CD14-positive monocyte (primary cell): ENCODE measurements around the gene THRA. TPM values are rescaled to one million over a fixed set of nuclear protein-coding genes. Genes with fewer than 3 reads are reported as not detected.
A peak's percentile ranks its signal among the peaks of the same experiment; 100 is the strongest.

ENCODE experiments used
- DNase-seq, 3 donors: peaks; one replicate each; pipeline ENCODE4 v3.0.0-alpha.2; 2011 to 2022
- H2AFZ ChIP-seq: 2 replicates; pipeline ENCODE4 v1.6.0; 2012; ENCODE audit warnings: mild to moderate bottlenecking, low read depth, low read length, inconsistent platforms; ENCODE audit not compliant: insufficient read depth, poor library complexity, severe bottlenecking
- H3K27ac ChIP-seq, 2 donors: 1 replicate in 1 of 2; 2 replicates in 1 of 2; pipeline ENCODE4 v1.5.1; 2012 to 2013; ENCODE audit warnings: low read length in 2 of 2, control low read depth in 1 of 2, inconsistent platforms in 1 of 2, low read depth in 1 of 2, mild to moderate bottlenecking in 1 of 2
- H3K27me3 ChIP-seq, 2 donors: one replicate each; pipeline versions ENCODE4 v1.6.0 to v1.6.1; 2011 to 2013; ENCODE audit warnings: low read length in 2 of 2; ENCODE audit not compliant: control insufficient read depth in 2 of 2, insufficient read depth in 2 of 2
- H3K36me3 ChIP-seq, 2 donors: replicated peaks in 1 of 2; 1 replicate in 1 of 2; 2 replicates in 1 of 2; pipeline versions ENCODE4 v1.5.1 to v1.6.1; 2012 to 2013; ENCODE audit warnings: low read length in 2 of 2, control low read depth in 1 of 2, inconsistent platforms in 1 of 2, mild to moderate bottlenecking in 1 of 2; ENCODE audit not compliant: insufficient read depth in 2 of 2, control insufficient read depth in 1 of 2
- H3K4me1 ChIP-seq, 2 donors: 1 replicate in 1 of 2; 2 replicates in 1 of 2; pipeline versions ENCODE4 v1.5.1 to v1.6.1; 2012 to 2013; ENCODE audit warnings: low read length in 2 of 2, control low read depth in 1 of 2, inconsistent platforms in 1 of 2, mild to moderate bottlenecking in 1 of 2, moderate library complexity in 1 of 2; ENCODE audit not compliant: insufficient read depth in 2 of 2, control insufficient read depth in 1 of 2
- H3K4me2 ChIP-seq: replicated peaks from 2 replicates; pipeline ENCODE3; 2012; ENCODE audit warnings: low read length, moderate library complexity, mild to moderate bottlenecking; ENCODE audit not compliant: poor library complexity, severe bottlenecking; ENCODE audit errors: extremely low read depth
- H3K4me3 ChIP-seq, 3 experiments: fragments of 200-600 bp in 1 of 3; sonication (generic) in 1 of 3; replicated peaks in 1 of 3; 1 replicate in 2 of 3; 2 replicates in 1 of 3; pipeline ENCODE4 v1.5.1; 2011 to 2013; ENCODE audit warnings: low read length in 3 of 3, mild to moderate bottlenecking in 3 of 3, control low read depth in 2 of 3, low read depth in 2 of 3, inconsistent platforms in 1 of 3, moderate library complexity in 1 of 3
- H3K79me2 ChIP-seq: 2 replicates; pipeline ENCODE4 v1.6.0; 2012; ENCODE audit warnings: mild to moderate bottlenecking, control low read depth, inconsistent platforms, low read length, moderate library complexity; ENCODE audit not compliant: insufficient read depth
- H3K9ac ChIP-seq: 2 replicates; pipeline ENCODE4 v1.6.0; 2017; ENCODE audit warnings: low read length, mild to moderate bottlenecking; ENCODE audit not compliant: insufficient read depth, poor library complexity, severe bottlenecking
- H3K9me3 ChIP-seq, 2 donors: replicated peaks in 1 of 2; 1 replicate in 1 of 2; 2 replicates in 1 of 2; pipeline versions ENCODE4 v1.5.1 to v1.6.1; 2012 to 2013; ENCODE audit warnings: low read length in 2 of 2, control low read depth in 1 of 2; ENCODE audit not compliant: control insufficient read depth in 1 of 2, insufficient read depth in 1 of 2
- H4K20me1 ChIP-seq: 2 replicates; pipeline ENCODE4 v1.6.0; 2012; ENCODE audit warnings: mild to moderate bottlenecking, low read length, control low read depth, moderate library complexity; ENCODE audit not compliant: insufficient read depth
- H3K27ac Mint-ChIP-seq, 7 donors: one replicate each; pipeline ENCODE4 v1.8.0; 2020; ENCODE audit warnings: mild to moderate bottlenecking in 7 of 7, mixed read lengths in 7 of 7, moderate library complexity in 6 of 7, inconsistent platforms in 2 of 7
- H3K27me3 Mint-ChIP-seq, 3 donors: one replicate each; pipeline ENCODE4 v1.8.0; 2021 to 2022; ENCODE audit warnings: low read depth in 3 of 3, mild to moderate bottlenecking in 3 of 3, mixed read lengths in 3 of 3, moderate library complexity in 3 of 3, inconsistent platforms in 1 of 3
- H3K36me3 Mint-ChIP-seq, 2 donors: one replicate each; pipeline ENCODE4 v1.8.0; 2020; ENCODE audit warnings: mixed read lengths in 2 of 2, inconsistent platforms in 1 of 2, mild to moderate bottlenecking in 1 of 2
- H3K4me1 Mint-ChIP-seq: one replicate; pipeline ENCODE4 v1.8.0; 2020; ENCODE audit warnings: mild to moderate bottlenecking, mixed read lengths
- H3K4me3 Mint-ChIP-seq, 2 donors: one replicate each; pipeline ENCODE4 v1.8.0; 2020; ENCODE audit warnings: mild to moderate bottlenecking in 2 of 2, mixed read lengths in 2 of 2, moderate library complexity in 1 of 2
- H3K9me3 Mint-ChIP-seq, 7 donors: one replicate each; pipeline ENCODE4 v1.8.0; 2020 to 2022; ENCODE audit warnings: mixed read lengths in 7 of 7, mild to moderate bottlenecking in 6 of 7, moderate library complexity in 6 of 7, inconsistent platforms in 2 of 7
- CTCF ChIP-seq: fragments of 200-600 bp; IDR thresholded peaks from one replicate; pipeline ENCODE4 v1.8.0; 2022; ENCODE audit warnings: antibody characterized with exemption, mild to moderate bottlenecking
- WGBS: methylation state at CpG from one replicate; pipeline ENCODE4 v1.1.5; 2013; ENCODE audit warnings: missing lambda C conversion rate; ENCODE audit not compliant: insufficient coverage; 5-methylcytosine and 5-hydroxymethylcytosine counted together
- intact Hi-C, 2 donors: fragments of 100-400 bp; cut with micrococcal nuclease; formaldehyde crosslinking; loops; one replicate each; pipeline versions ENCODE4 v1.15.0 to v1.15.1; 2023
- polyA plus RNA-seq, 3 donors: library from polyadenylated mRNA; depleted of rRNA in 1 of 3; unstranded in 2 of 3; stranded (reverse) in 1 of 3; fragments of 300-500 nt in 2 of 3; fragments of >200 nt in 1 of 3; fragmentation: Illumina TruSeq in 2 of 3; gene quantifications; 1 replicate in 2 of 3; 2 replicates in 1 of 3; pipeline ENCODE4 v1.2.3, GENCODE V29; 2012 to 2021

The THRA gene
- polyA plus RNA-seq, 3 donors, result 2.5 to 7.5 (median 3.8) TPM

DNA sequence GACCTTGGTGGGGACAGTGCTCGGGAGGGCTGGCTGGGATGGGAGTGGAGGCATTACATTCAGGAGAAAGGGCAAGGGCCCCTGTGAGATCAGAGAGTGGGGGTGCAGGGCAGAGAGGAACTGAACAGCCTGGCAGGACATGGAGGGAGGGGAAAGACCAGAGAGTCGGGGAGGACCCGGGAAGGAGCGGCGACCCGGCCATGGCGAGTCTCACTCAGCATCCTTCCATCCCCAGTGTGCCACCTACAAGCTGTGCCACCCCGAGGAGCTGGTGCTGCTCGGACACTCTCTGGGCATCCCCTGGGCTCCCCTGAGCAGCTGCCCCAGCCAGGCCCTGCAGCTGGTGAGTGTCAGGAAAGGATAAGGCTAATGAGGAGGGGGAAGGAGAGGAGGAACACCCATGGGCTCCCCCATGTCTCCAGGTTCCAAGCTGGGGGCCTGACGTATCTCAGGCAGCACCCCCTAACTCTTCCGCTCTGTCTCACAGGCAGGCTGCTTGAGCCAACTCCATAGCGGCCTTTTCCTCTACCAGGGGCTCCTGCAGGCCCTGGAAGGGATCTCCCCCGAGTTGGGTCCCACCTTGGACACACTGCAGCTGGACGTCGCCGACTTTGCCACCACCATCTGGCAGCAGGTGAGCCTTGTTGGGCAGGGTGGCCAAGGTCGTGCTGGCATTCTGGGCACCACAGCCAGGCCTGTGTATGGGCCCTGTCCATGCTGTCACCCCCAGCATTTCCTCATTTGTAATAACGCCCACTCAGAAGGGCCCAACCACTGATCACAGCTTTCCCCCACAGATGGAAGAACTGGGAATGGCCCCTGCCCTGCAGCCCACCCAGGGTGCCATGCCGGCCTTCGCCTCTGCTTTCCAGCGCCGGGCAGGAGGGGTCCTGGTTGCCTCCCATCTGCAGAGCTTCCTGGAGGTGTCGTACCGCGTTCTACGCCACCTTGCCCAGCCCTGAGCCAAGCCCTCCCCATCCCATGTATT is 46.5 kb upstream of the THRA start:
- Histone ChIP-seq H3K4me1 (no peaks in the 10 kb centered on the region), H3K27ac (no peak overlapping the region), H2AFZ (no peak overlapping the region), H3K4me2 (no peak overlapping the region), H3K27me3 (no peaks in the 10 kb centered on the region), H3K79me2 (no peaks in the 10 kb centered on the region), H3K36me3 (peaks cover 27 to 34% of the 10 kb centered on the region in 2 donors), H3K9me3 (no peaks in the 10 kb centered on the region), H3K9ac (no peak overlapping the region), H4K20me1 (no peaks in the 10 kb centered on the region), H3K4me3 (no peak overlapping the region)
- peaks cover 28 to 37% of the 10 kb centered on the region in 2 donors for H3K36me3 Mint-ChIP-seq
- H3K9me3 Mint-ChIP-seq, result peaks cover 0 to 3% (median 0%) of the 10 kb centered on the region in 7 donors
- no peak for TF ChIP-seq CTCF
- no peak overlapping the region for H3K4me3 Mint-ChIP-seq
- peak overlapping the region in 1 of 7 donors; percentile 5 for H3K27ac Mint-ChIP-seq
- peaks cover 6% of the 10 kb centered on the region for H3K4me1 Mint-ChIP-seq
- peaks cover 10 to 29% (median 13%) of the 10 kb centered on the region in 3 donors for H3K27me3 Mint-ChIP-seq
- intact Hi-C loops, result loop anchor here in 1 of 2 donors (10.0 kb wide), 1 partner anchor 149 kb away; no protein-coding TSS in a partner anchor
- no peak for DNase-seq
- WGBS, result 71% methylated on average over 17 of the region's 26 CpGs

DNA sequence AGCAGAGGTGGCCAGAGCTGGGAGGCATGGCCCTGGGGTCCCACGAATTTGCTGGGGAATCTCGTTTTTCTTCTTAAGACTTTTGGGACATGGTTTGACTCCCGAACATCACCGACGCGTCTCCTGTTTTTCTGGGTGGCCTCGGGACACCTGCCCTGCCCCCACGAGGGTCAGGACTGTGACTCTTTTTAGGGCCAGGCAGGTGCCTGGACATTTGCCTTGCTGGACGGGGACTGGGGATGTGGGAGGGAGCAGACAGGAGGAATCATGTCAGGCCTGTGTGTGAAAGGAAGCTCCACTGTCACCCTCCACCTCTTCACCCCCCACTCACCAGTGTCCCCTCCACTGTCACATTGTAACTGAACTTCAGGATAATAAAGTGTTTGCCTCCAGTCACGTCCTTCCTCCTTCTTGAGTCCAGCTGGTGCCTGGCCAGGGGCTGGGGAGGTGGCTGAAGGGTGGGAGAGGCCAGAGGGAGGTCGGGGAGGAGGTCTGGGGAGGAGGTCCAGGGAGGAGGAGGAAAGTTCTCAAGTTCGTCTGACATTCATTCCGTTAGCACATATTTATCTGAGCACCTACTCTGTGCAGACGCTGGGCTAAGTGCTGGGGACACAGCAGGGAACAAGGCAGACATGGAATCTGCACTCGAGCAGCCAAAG is 45.2 kb upstream of the THRA start:
- Histone ChIP-seq H3K9me3 (no peaks in the 10 kb centered on the region), H2AFZ (no peak overlapping the region), H4K20me1 (no peaks in the 10 kb centered on the region), H3K27me3 (no peaks in the 10 kb centered on the region), H3K27ac (no peak overlapping the region), H3K36me3 (peaks cover 40 to 47% of the 10 kb centered on the region in 2 donors), H3K4me3 (no peak overlapping the region), H3K4me1 (no peaks in the 10 kb centered on the region), H3K79me2 (no peaks in the 10 kb centered on the region), H3K9ac (no peak overlapping the region), H3K4me2 (no peak overlapping the region)
- no peak for DNase-seq
- Mint-ChIP-seq H3K27ac (peak overlapping the region in 1 of 7 donors; percentile 44), H3K36me3 (peaks cover 39 to 50% of the 10 kb centered on the region in 2 donors), H3K9me3 (no peaks in the 10 kb centered on the region), H3K4me3 (no peak overlapping the region), H3K27me3 (peaks cover 6 to 21% (median 10%) of the 10 kb centered on the region in 3 donors), H3K4me1 (peaks cover 6% of the 10 kb centered on the region)
- WGBS, result 92% methylated on average over 8 of the region's 15 CpGs
- intact Hi-C loops, result loop anchor here in 1 of 2 donors (10.0 kb wide), 1 partner anchor 147 kb away; no protein-coding TSS in a partner anchor
- TF ChIP-seq CTCF, result no peak
